Endothelial cell of umbilical vein (primary cell): ENCODE results near the gene ZNF555.

ENCODE experiments used
- CTCF ChIP-seq, 2 donors: IDR thresholded peaks; 1 replicate in 1 of 2; 2 replicates in 1 of 2; pipeline ENCODE4 v1.5.1; 2011; ENCODE audit warnings: low read length in 2 of 2, mild to moderate bottlenecking in 2 of 2, moderate library complexity in 2 of 2, control low read depth in 1 of 2, inconsistent platforms in 1 of 2, low read depth in 1 of 2; ENCODE audit not compliant: insufficient read depth in 1 of 2; ENCODE audit errors: extremely low read depth in 1 of 2
- EZH2 ChIP-seq: IDR thresholded peaks from 2 replicates; pipeline ENCODE4 v1.6.1; 2012; ENCODE audit warnings: borderline replicate concordance, low read depth, mild to moderate bottlenecking, moderate library complexity, low read length, inconsistent platforms; ENCODE audit not compliant: severe bottlenecking
- FOS ChIP-seq: IDR thresholded peaks from 2 replicates; pipeline ENCODE4 v1.6.1; 2011; ENCODE audit warnings: mild to moderate bottlenecking, low read length, moderate library complexity, borderline replicate concordance; ENCODE audit not compliant: insufficient read depth
- GATA2 ChIP-seq: IDR thresholded peaks from 2 replicates; pipeline ENCODE4 v1.7.0; 2011; ENCODE audit warnings: low read depth, mild to moderate bottlenecking, moderate library complexity, mixed read lengths, low read length; ENCODE audit not compliant: insufficient read length, insufficient read depth
- JUN ChIP-seq: IDR thresholded peaks from 2 replicates; pipeline ENCODE4 v1.6.1; 2011; ENCODE audit warnings: borderline replicate concordance, low read depth; ENCODE audit not compliant: insufficient read length, insufficient read depth
- MAX ChIP-seq: IDR thresholded peaks from 2 replicates; pipeline ENCODE4 v1.6.1; 2011; ENCODE audit not compliant: insufficient read depth, insufficient read length
- MYC ChIP-seq: IDR thresholded peaks from one replicate; pipeline ENCODE4 v1.6.1; 2011; ENCODE audit warnings: mild to moderate bottlenecking, low read depth, low read length
- POLR2A ChIP-seq: IDR thresholded peaks from 2 replicates; pipeline ENCODE4 v1.6.1; 2012; ENCODE audit warnings: low read depth, mild to moderate bottlenecking, control low read depth, low read length
- POLR2AphosphoS5 ChIP-seq: IDR thresholded peaks from 2 replicates; pipeline ENCODE4 v1.6.1; 2012; ENCODE audit warnings: low read depth, mild to moderate bottlenecking, control low read depth, low read length, moderate library complexity; ENCODE audit not compliant: insufficient read depth

GRCh38 chr19:2793577-2793976 is 47.7 kb upstream of the ZNF555 start:
- no peak for TF ChIP-seq EZH2
- TF ChIP-seq MAX = no peak
- TF ChIP-seq POLR2A = no peak
- TF ChIP-seq CTCF (IDR thresholded peaks at IDR 0.05; ENCODE audit: extremely low read depth in 1 of 2, insufficient read depth in 1 of 2, low read depth in 1 of 2, low read length in 2 of 2) = no peak
- TF ChIP-seq POLR2AphosphoS5 = no peak
- no peak for TF ChIP-seq FOS
- TF ChIP-seq JUN = no peak
- no peak for TF ChIP-seq MYC
- TF ChIP-seq GATA2 = no peak
